Nephron progenitor cell (in vitro differentiated cells): ENCODE measurements around the gene C1orf21.
A peak's percentile ranks its signal among the peaks of the same experiment; 100 is the strongest.

Source experiments
- DNase-seq: peaks from one replicate; pipeline ENCODE4 v3.0.0; 2021
- H3K27ac Mint-ChIP-seq: 2 replicates; pipeline ENCODE4 v1.8.0; 2021; ENCODE audit warnings: mild to moderate bottlenecking, moderate library complexity, mixed read lengths
- H3K27me3 Mint-ChIP-seq: 2 replicates; pipeline ENCODE4 v1.8.0; 2021; ENCODE audit warnings: mild to moderate bottlenecking, low read depth, mixed read lengths; ENCODE audit not compliant: poor library complexity
- H3K36me3 Mint-ChIP-seq: 2 replicates; pipeline ENCODE4 v1.8.0; 2021; ENCODE audit warnings: low read depth, mixed read lengths
- H3K4me1 Mint-ChIP-seq: 2 replicates; pipeline ENCODE4 v1.8.0; 2021; ENCODE audit warnings: mixed read lengths
- H3K4me3 Mint-ChIP-seq: 2 replicates; pipeline ENCODE4 v1.8.0; 2021; ENCODE audit warnings: mild to moderate bottlenecking, moderate library complexity, mixed read lengths
- H3K9me3 Mint-ChIP-seq: 2 replicates; pipeline ENCODE4 v1.8.0; 2021; ENCODE audit warnings: mild to moderate bottlenecking, moderate library complexity, mixed read lengths
- CTCF ChIP-seq: fragments of 200-600 bp; sonication (generic); IDR thresholded peaks from 2 replicates; pipeline ENCODE4 v1.5.0; 2021; ENCODE audit warnings: antibody characterized with exemption

Gene C1orf21

GRCh38 chr1:184621260-184621659 lies 234.4 kb downstream of the C1orf21 start:
- Mint-ChIP-seq H3K4me1 (peaks cover 42% of the 10 kb centered on the region), H3K36me3 (peaks cover 17% of the 10 kb centered on the region), H3K4me3 (no peak overlapping the region), H3K9me3 (no peaks in the 10 kb centered on the region), H3K27me3 (no peaks in the 10 kb centered on the region), H3K27ac (peak overlapping the region; percentile 3)
- no peak for DNase-seq
- TF ChIP-seq CTCF: no peak

DNA sequence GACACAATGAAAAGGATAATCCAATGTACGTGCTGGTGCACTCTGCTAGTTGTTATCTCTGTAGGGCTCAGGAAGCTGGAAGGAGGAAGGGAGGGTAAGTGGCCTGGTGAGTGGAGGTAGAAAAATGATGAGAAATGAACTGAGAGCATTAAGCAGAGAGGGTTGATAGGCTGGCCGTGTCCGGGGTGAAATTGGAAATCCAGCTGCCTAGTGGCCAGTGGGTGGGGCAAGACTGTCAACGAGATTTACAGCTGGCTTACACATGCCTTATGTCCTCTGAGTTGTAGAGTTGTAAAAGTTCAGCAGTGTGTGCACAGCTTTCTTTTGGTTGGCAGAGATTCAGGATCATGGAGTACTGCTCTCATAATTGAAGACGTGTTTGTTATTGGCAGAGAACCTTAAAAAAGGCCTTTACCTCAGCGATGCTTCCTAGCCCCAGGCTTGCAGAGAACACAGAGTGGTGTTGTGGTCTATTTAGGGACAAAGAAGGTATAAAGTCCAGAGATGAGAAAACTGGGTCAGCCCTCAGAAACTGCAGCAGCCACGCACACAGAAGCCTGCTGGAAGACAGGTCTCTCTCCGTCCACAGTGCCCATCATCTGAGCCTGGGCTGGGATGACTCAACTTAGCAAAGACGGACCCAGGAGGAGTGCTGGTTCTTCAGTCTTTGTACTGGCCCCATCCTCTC lies 235.5 kb downstream of the C1orf21 start:
- peak overlapping the region; percentile 82 for H3K27ac Mint-ChIP-seq

GRCh38 chr1:184623404-184623803 lies 236.6 kb downstream of the C1orf21 start:
- H3K4me1 Mint-ChIP-seq: peaks cover 42% of the 10 kb centered on the region

More for the DNA sequence above, 235.5 kb downstream of the C1orf21 start:
- TF ChIP-seq CTCF: no peak
- H3K9me3 Mint-ChIP-seq: no peaks in the 10 kb centered on the region
- peak; percentile 64 for DNase-seq
- no peaks in the 10 kb centered on the region for H3K27me3 Mint-ChIP-seq
- peaks cover 17% of the 10 kb centered on the region for H3K36me3 Mint-ChIP-seq
- H3K4me1 Mint-ChIP-seq: peaks cover 42% of the 10 kb centered on the region
- H3K4me3 Mint-ChIP-seq: peak overlapping the region; percentile 48

DNA sequence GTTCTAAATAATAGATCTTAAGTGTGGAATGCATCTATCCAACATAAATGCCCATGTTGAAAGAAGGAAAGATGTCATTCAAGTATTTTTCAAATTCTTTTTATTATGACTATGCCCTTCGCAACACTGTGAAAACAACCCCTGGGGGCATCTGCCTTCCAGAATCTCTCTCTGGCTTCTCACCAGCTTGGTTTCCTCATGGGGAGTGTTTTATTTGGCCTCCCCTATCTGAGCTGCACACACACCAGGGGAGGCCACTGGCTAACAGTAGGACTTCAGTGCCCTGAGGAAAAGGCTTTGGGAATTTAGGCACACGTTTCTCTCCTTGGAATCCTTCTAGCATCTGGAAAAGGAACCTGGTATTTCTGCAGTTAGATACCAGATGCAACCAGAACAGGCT lies 237.2 kb downstream of the C1orf21 start:
- TF ChIP-seq CTCF: no peak
- H3K4me1 Mint-ChIP-seq: peaks cover 42% of the 10 kb centered on the region
- H3K27ac Mint-ChIP-seq: no peak overlapping the region

More at GRCh38 chr1:184623404-184623803, 236.6 kb downstream of the C1orf21 start:
- Mint-ChIP-seq H3K9me3 (no peaks in the 10 kb centered on the region), H3K27ac (no peak overlapping the region), H3K36me3 (peaks cover 17% of the 10 kb centered on the region), H3K4me3 (no peak overlapping the region), H3K27me3 (no peaks in the 10 kb centered on the region)
- no peak for DNase-seq
- no peak for TF ChIP-seq CTCF

GRCh38 chr1:184624626-184625025 lies 237.8 kb downstream of the C1orf21 start:
- Mint-ChIP-seq H3K4me3 (no peak overlapping the region), H3K9me3 (no peaks in the 10 kb centered on the region), H3K4me1 (peaks cover 48% of the 10 kb centered on the region), H3K36me3 (peaks cover 12% of the 10 kb centered on the region), H3K27ac (no peak overlapping the region), H3K27me3 (no peaks in the 10 kb centered on the region)
- DNase-seq: no peak
- TF ChIP-seq CTCF: no peak

More for the DNA sequence above, 237.2 kb downstream of the C1orf21 start:
- H3K9me3 Mint-ChIP-seq: no peaks in the 10 kb centered on the region
- H3K36me3 Mint-ChIP-seq: peaks cover 17% of the 10 kb centered on the region
- no peak for DNase-seq
- no peak overlapping the region for H3K4me3 Mint-ChIP-seq
- H3K27me3 Mint-ChIP-seq: no peaks in the 10 kb centered on the region

DNA sequence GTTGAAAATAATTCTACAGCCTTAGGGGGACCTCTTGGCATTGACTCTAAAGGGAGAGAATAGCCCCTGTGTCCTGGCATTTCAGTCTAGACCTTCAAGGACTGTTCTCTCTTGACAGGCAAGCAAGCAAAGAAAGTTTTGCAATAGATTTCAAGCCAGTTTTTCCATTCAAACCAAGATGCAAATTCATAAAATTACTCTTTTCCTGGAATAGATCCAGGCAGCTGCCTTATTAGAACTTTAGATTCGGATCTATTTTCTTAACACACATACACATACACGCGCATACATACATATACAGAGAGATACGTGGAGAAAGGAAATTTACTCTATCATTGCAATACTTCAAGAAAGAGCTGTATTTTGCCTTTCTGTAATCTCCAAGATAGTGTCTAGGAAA lies 238.4 kb downstream of the C1orf21 start:
- DNase-seq: no peak
- Mint-ChIP-seq H3K27me3 (no peaks in the 10 kb centered on the region), H3K9me3 (no peaks in the 10 kb centered on the region), H3K4me1 (peaks cover 54% of the 10 kb centered on the region), H3K36me3 (peaks cover 9% of the 10 kb centered on the region), H3K4me3 (no peak overlapping the region), H3K27ac (no peak overlapping the region)
- no peak for TF ChIP-seq CTCF
